ENCODE data around the gene UTY. TPM values are rescaled to one million over a fixed set of nuclear protein-coding genes. Genes with fewer than 3 reads are reported as not detected.

Gene UTY
- total RNA-seq, 1 donor from 2014 or later, result 29.2 TPM

GRCh38 chrY:13363641-13364040 is 116.2 kb downstream of the UTY start:
- TF ChIP-seq CTCF (IDR thresholded peaks at IDR 0.05; ENCODE audit: insufficient read depth, low read length, severe bottlenecking), result no peak
- Histone ChIP-seq H3K4me3 (ENCODE audit: low read depth, low read length) (no peak overlapping the region), H3K27me3 (ENCODE audit: control insufficient read depth, insufficient read depth, low read length) (no peaks in the 10 kb centered on the region), H3K36me3 (ENCODE audit: control insufficient read depth, insufficient read depth, low read length) (peaks cover 1% of the 10 kb centered on the region)
- DNase-seq (ENCODE audit: low read depth), result peak; percentile 52
- FAIRE-seq, result no peak

- no peak overlapping the region for H3K4me3 ChIP-seq (ENCODE audit: low read depth, low read length)
- H3K27me3 ChIP-seq (ENCODE audit: control insufficient read depth, insufficient read depth, low read length), result no peaks in the 10 kb centered on the region
- no peak for TF ChIP-seq CTCF (IDR thresholded peaks at IDR 0.05; ENCODE audit: insufficient read depth, low read length, severe bottlenecking)
- H3K36me3 ChIP-seq (ENCODE audit: control insufficient read depth, insufficient read depth, low read length), result peaks cover 1% of the 10 kb centered on the region
- DNase-seq (ENCODE audit: low read depth), result peak; percentile 18
- no peak for FAIRE-seq
These were observed 117.2 kb downstream of the UTY start for GRCh38 chrY:13362662-13363061.

DNA sequence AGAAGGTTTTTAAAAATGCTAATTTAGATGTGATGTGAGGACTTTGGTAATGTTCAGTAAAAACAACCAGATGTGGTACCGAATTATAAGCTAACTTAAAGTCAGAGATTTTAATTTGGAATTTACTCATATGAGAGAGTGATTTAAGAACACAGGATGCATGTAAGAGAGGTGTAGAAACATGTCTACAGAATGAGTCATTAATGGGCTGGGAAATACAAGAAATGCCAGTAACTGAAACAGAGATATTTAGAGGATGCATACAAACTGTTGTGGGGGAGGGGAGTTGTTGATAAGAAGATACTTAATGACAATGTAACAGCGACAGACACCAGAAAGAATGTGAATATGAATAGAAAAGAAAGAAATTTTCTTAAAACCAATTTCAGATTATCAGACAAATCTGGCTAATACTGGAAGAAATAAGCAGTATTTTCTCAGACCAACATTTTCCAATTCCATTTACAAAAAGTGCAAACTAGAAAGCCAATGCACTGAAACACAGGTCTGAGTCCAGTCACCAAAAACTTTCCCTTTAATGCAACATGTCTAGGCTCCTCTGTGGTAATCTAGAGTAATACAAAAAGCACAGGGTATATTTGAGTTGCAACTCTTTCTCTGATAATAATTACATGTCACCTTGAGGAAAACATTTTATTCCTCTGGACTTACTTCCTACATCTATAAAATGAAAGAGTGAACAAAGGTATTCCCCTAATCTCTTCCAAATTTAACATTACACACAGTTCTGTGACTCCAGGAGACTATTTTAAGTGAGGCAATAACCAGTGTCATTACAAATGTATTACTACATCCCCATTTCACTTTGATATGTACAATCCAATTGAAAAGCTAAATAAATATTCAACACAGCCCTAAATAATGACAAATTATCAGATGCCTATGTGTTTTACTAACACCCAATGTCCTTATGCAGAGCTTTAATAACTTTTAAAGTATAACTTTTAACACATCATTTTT is 117.9 kb downstream of the UTY start:
- no peaks in the 10 kb centered on the region for H3K27me3 ChIP-seq (ENCODE audit: control insufficient read depth, insufficient read depth, low read length)
- H3K4me3 ChIP-seq (ENCODE audit: low read depth, low read length), result no peak overlapping the region
- TF ChIP-seq CTCF (IDR thresholded peaks at IDR 0.05; ENCODE audit: insufficient read depth, low read length, severe bottlenecking), result no peak
- FAIRE-seq (no peak), DNase-seq (ENCODE audit: low read depth) (peak; percentile 88)
- peaks cover 1% of the 10 kb centered on the region for H3K36me3 ChIP-seq (ENCODE audit: control insufficient read depth, insufficient read depth, low read length)

DNA sequence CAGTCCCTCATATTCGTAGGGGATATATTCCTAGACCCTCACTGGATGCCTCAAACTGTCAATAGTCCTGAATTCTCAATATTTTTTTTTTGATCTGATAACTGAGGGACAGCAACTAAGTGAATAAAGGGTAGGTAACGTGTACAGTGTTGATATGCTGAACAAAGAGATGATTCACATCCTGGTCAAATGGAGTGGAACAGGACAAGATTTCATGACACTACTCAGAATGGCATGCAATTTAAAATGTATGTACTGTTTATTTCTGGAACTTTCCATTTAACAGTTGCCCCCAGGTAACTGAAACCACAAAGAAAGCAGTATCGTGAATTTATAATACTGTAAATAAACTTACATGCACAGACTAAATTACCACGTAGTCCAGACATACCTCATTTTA is 128.4 kb downstream of the UTY start:
- FAIRE-seq (no peak), DNase-seq (ENCODE audit: low read depth) (peak; percentile 74)
- Histone ChIP-seq H3K4me3 (ENCODE audit: low read depth, low read length) (no peak overlapping the region), H3K36me3 (ENCODE audit: control insufficient read depth, insufficient read depth, low read length) (peaks cover 2% of the 10 kb centered on the region), H3K27me3 (ENCODE audit: control insufficient read depth, insufficient read depth, low read length) (no peaks in the 10 kb centered on the region)
- TF ChIP-seq CTCF (IDR thresholded peaks at IDR 0.05; ENCODE audit: insufficient read depth, low read length, severe bottlenecking), result no peak

DNA sequence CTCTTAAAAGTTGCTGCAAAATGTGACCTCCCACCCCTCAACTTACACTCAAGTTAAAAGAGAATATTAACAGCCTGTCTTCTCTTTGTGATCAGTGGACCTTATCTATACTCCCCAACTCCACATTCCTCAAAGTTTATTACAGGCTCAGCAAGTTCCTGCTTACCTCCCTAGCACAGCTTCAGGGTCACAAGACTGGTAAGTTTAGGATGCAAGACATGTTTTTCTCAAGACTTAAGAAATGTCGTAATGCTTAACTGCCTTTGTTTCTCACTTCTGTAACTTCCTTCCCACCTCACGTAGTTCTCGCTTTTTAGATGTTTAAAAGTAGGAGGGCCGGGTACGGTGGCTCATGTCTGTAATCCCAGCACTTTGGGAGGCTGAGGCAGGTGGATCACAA is 132.7 kb downstream of the UTY start:
- no peak for TF ChIP-seq CTCF (IDR thresholded peaks at IDR 0.05; ENCODE audit: insufficient read depth, low read length, severe bottlenecking)
- no peaks in the 10 kb centered on the region for H3K36me3 ChIP-seq (ENCODE audit: control insufficient read depth, insufficient read depth, low read length)
- H3K4me3 ChIP-seq (ENCODE audit: low read depth, low read length), result no peak overlapping the region
- FAIRE-seq, result no peak
- H3K27me3 ChIP-seq (ENCODE audit: control insufficient read depth, insufficient read depth, low read length), result no peaks in the 10 kb centered on the region
- DNase-seq (ENCODE audit: low read depth), result no peak

Measured in bronchial epithelial cell (primary cell).